Liver (tissue), 2 donors: ENCODE data around the gene ZNF579.

ENCODE experiments used
- JUND ChIP-seq, 2 donors: IDR thresholded peaks; 2 replicates each; pipeline ENCODE4 v1.6.1; 2016; ENCODE audit warnings: antibody characterized with exemption in 2 of 2
- TF ChIP-seq, protein P1 (sequence below): IDR thresholded peaks from 2 replicates; pipeline ENCODE4 v1.6.1; 2016; ENCODE audit warnings: antibody characterized with exemption
- donor health status: healthy.

DNA sequence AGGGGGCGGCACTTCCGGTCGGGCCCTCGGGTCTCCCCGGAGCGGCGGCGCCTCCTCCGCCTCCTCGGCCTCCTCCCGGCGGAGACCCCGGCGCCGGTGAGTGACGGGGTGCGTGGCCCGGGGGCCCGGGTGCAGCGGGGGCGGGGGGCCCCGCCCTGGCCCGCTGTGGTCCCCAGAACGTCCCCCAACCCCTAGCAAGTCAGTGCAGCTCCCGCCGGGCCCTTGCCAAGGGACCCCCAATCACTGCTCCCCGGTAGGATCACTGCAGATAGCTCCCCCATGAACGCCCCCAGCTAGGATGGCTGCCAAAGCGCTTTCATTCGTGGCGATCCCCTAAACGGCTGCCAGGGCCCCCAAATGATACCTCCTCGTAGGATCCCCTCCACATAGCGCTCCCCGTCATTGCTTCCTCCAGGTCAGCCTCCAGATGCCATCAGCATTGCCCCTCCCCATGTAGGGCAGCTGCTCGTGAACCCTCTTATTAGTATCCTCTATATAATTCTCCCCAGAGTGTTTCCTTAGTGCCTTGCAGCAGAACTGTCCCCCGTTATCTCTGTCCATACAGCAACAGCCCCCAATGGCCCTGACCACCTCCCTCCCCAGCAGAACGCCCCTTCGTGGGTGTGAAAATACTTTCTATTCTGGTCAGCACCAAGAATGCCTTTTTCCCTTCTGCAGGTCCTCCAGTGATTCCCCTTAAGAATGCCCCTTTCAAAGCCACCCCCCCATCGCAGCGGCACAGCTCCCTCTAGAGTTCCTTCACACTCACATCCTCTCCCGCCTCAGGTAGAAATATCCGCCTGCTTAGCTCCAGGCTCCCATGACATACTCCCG is 25.2 kb upstream of the ZNF579 start, which contains the start of gene ZNF865:
- TF ChIP-seq, protein P1, sequence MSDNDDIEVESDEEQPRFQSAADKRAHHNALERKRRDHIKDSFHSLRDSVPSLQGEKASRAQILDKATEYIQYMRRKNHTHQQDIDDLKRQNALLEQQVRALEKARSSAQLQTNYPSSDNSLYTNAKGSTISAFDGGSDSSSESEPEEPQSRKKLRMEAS: no peak
- TF ChIP-seq JUND (IDR thresholded peaks at IDR 0.05): no peak
